GM19463 (cell line): Measurements from ENCODE around the gene RPL10A.
"Not testable (repeated sequence)": the region's sequence is repeated elsewhere in the genome, so short reads cannot be mapped to it uniquely, and the experiment has no call there.

Experiments used
- ATAC-seq: cut with Tn5 transposase; IDR thresholded peaks from one replicate; pipeline ENCODE4 v1.9.1; 2021; ENCODE audit warnings: mild to moderate bottlenecking, moderate library complexity; ENCODE audit not compliant: unreplicated experiment

RPL10A gene

DNA sequence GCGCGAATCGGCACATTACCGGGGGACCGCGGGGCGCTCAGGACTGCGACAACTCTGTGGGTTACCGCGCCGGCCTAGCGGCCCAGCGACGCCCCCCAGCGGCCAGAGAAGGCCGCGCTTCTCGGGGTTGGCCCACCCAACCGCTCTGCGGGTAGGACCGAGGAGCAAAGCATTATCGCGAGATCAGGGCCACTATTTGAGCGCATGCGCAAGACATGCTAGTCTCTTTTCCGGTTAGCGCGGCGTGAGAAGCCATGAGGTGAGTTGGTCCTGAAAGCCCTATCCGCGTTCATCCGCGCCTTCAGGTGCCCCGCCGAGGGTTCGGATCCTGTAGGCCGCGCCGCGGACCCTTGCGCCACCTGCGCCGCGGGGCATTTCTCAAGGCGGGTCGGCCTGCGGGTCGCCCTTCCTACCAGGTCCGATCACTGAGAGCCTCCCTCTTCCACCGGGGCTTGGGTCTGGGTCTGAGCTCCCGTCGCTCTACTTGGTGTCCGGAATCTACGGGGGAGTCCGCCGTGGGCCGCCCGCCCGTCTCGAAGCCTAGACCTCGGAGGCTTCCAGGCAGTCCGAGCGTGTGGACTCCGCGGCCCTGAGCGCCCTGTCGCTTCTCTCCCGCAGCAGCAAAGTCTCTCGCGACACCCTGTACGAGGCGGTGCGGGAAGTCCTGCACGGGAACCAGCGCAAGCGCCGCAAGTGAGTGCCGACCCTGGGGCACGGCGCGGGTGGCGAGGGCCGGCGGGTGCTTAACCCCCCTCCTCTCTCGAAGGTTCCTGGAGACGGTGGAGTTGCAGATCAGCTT lies at the start of gene RPL10A:
TSS of gene RPL10A (plus strand) at position 221 of the 799 bp plus-strand sequence. CDS start at position 255, 34 bp downstream.
- peak; percentile 82 for ATAC-seq

DNA sequence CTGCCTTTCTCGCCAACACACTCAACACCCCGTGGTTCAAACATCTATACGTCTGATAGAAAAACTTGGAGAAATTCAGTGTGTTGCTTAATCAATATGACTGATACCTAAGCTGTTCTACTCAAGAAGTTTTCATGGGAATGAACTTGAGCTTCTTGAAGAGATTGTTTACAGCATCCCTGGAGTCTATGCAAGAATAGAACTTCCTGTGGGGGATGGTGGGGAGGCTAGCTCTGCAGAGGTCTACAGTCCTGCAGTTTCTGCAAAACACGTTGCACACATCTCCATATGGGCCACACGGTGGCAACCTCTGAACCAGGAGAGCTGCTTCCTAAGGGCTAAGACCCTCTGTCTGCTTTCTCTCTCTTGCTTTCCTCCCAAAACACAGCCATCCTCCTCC lies 48.8 kb upstream of the RPL10A start:
- no peak for ATAC-seq

DNA sequence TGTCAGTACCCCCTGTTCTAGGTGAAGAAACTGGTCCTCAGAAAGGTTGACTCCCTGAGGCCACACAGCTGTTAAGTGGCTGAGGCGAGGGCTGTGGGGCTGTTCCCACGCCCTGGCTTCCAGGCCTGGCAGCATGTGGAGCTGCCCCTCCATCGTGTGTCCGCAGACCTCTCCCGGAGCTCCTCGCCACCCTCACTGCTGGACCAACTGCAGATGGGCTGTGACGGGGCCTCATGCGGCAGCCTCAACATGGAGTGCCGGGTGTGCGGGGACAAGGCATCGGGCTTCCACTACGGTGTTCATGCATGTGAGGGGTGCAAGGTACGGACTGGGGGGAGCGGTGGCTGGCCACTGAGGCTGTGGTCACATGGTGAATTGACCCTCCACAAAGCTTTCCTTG lies 48.2 kb upstream of the RPL10A start:
- ATAC-seq: no peak

DNA sequence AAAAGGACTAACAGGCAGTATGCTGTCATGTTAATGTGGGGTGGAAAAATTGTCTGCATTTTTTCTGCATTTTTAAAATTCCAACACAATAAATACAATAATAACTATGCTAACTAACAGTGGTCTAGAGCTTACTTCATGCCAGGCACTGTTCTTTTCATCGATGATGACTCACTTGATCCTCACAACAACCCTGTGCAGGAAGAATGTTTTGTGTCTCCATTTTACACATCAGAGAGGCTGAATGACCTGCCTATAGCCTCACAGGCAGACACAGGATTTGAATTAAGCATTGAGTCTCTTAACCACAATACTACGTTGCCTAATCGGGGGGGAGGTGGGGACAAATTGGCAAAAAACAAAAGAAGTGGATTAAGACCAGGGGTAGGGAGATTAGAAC lies 42.9 kb upstream of the RPL10A start:
- no peak for ATAC-seq

DNA sequence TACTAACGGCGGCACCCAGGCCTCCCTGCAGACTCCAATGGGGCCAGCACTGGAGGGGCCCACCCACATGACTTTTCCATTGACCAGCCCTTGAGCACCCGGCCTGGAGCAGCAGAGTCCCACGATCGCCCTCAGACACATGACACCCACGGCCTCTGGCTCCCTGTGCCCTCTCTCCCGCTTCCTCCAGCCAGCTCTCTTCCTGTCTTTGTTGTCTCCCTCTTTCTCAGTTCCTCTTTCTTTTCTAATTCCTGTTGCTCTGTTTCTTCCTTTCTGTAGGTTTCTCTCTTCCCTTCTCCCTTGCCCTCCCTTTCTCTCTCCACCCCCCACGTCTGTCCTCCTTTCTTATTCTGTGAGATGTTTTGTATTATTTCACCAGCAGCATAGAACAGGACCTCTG lies 42.1 kb upstream of the RPL10A start:
- no peak for ATAC-seq

DNA sequence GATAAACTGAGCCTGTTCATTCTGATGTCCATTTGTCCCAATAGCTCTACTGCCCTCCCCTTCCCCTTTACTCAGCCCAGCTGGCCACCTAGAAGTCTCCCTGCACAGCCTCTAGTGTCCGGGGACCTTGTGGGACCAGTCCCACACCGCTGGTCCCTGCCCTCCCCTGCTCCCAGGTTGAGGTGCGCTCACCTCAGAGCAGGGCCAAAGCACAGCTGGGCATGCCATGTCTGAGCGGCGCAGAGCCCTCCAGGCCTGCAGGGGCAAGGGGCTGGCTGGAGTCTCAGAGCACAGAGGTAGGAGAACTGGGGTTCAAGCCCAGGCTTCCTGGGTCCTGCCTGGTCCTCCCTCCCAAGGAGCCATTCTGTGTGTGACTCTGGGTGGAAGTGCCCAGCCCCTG lies 40.8 kb upstream of the RPL10A start:
- ATAC-seq: no peak

DNA sequence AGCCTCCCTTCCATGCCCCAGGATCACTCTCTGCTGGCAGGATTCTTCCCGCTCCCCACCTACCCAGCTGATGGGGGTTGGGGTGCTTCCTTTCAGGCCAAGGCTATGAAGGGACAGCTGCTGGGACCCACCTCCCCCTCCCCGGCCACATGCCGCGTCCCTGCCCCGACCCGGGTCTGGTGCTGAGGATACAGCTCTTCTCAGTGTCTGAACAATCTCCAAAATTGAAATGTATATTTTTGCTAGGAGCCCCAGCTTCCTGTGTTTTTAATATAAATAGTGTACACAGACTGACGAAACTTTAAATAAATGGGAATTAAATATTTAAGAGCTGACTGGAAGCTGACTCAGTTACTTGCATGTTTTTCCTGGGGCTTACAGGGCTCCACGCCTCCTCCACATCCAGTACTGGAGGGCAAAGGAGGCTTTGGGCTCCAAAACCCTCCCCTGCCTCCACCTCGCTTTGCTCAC lies 40.3 kb upstream of the RPL10A start:
- ATAC-seq: no peak

DNA sequence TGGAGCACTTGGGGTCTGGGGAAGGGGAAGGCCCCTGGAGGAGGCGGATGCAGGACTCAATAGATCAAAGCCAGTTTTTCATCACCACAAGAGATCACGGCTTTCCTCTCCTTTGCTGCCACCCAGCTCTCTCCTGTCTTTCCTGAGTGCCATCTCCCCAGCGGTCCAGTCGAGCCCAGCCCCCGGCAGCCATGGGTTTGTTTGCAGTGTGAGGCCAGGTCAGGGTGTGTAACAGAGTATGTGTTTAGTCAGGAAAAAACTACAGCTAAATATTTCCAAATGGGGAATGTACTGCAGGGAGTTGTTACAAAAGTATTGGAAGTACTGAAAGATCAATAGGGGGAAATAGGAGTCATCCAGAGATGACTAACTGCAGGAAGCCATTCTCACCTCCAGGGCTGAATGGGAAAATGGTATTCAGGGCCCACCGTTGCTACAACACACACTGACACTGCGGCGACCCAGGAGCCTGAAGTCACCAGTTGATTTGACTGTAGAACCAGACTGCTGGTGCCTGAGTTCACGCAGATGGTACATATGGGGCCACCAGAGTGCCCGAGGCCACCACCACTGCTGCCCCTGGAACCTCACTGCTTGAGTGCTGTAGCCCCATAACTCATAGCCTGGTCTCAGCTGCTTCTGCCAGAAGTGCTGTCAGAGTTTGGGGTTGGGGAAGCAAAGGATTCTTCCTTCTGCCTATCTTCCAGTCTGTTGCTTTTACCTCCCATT lies 39.6 kb upstream of the RPL10A start:
- ATAC-seq: no peak

DNA sequence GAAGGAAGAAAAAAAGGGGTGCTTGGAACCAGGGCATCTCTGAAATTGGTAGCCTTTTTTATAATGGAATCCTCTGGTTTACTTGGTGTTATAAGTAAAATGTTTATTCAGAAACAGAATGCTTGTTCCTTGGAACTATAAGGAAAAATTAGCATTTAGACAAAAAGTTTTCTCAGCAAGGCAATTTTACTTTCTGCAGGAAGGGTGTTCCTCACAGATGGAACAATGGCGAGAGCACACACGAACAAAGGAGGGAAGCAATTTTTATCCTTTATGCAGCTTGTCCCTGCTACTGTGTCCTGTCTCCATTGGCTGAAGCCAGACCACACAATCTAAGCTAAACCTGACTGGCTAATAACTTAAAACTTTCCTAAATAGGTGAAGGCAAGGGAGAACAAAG lies 38.7 kb upstream of the RPL10A start:
- no peak for ATAC-seq

DNA sequence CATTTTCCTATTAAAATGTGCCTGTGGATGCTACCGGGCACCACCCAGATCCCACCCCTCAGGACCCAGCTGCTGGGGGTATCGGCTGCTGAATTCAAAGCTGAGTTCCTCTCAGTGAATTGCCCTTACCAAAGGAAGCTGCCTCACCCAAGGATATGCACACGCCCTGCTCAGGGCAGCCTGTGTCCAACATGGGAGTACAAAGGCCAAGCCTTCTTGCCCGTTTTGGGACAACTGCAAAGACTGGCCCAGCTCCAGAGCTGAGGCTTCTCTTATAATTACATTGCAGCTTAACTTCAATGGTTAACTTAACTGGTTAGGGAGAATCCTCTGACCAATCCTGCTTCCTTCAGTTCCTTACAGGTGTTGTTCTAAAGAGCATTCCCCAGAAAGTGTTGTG lies 35.9 kb upstream of the RPL10A start:
- no peak for ATAC-seq

DNA sequence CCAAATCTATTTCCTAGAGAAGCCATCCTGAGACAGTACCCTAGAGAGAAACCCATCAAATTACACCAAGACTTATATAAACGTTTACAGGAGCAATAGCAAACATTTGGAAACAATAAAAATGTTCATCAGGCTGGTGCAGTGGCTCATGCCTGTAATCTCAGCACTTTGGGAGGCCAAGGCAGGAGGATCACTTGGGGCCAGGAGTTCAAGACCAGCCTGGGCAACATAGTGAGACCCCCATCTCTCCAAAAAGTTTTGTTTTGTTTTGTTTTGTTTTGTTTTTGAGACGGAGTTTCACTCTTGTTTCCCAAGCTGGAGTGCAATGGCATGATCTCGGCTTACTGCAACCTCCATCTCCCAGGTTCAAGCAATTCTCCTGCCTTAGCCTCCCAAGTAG lies 35.5 kb upstream of the RPL10A start:
- ATAC-seq: not testable (repeated sequence)

DNA sequence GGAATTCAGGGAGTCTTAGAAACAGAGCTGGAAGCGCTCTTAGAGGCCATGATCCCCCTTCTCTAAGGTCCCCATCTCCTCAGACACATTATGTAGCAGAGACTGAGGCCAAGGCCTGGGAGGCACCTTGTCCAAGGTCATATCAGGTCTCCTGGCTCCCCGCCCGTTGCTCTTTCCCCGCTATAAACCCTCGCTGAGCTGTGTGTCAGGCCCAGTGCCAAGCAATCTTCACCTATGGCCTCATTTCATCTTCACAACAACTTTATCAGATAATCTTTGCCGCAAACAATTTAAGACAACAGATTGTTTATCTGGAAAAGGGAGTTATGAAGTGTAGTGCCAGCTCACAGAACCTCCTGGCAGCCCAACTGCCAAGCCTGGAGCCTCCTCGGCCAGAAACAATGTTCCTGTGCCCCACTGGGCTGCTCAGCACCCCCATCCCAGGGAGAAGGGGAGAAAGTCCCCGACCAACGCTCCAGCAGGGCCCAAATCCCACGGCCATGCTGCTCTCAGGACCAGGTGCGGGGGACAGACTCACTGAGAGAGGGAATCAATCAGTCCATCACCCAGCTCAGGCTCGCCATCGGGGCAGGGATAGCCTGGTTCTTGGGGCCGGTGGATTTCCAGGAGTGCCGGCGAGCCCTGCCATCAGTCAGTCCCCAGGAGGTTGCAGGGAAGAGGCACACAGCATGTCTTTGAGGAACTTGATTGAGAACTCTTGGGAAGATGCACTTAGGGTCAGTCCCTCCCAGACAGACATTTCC lies 32.9 kb upstream of the RPL10A start:
- ATAC-seq: no peak

DNA sequence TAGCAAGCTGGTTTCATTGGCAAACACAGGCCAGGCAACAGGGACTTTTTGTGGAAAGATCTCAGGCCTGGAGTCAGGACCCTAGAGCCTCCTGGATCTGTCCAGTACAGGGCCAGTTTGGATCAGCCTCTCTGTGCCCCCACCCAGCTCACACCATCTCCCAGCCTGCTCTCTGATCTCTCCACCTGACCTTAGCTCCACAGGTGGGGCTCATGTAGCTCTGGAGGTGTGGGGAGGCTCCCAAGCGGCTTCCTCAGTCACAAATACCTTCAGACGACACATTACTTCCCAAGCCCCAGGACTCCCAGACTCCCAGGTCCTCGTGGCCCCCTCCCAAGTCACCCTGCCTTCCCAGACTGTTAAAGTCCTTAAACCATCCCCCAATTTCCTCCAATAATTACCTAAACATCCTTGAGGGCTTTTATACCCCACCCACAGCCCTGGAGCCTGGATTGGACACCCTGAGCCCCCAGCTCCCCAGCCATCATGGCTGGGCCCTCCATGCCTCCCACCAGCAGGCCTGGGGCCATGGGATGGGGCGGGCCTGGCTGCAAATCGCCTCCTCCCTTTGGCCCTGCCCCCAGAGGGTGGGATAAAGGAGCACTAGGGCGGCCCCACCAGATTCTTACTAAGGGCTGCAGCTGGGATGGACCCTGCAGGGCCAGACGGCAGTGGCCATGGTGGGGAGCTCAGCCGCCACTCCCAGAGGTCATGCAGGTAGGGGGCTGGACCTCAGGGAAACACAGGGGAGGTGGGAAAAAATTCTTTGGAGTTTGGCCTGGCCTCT lies 31.9 kb upstream of the RPL10A start:
- ATAC-seq: no peak

DNA sequence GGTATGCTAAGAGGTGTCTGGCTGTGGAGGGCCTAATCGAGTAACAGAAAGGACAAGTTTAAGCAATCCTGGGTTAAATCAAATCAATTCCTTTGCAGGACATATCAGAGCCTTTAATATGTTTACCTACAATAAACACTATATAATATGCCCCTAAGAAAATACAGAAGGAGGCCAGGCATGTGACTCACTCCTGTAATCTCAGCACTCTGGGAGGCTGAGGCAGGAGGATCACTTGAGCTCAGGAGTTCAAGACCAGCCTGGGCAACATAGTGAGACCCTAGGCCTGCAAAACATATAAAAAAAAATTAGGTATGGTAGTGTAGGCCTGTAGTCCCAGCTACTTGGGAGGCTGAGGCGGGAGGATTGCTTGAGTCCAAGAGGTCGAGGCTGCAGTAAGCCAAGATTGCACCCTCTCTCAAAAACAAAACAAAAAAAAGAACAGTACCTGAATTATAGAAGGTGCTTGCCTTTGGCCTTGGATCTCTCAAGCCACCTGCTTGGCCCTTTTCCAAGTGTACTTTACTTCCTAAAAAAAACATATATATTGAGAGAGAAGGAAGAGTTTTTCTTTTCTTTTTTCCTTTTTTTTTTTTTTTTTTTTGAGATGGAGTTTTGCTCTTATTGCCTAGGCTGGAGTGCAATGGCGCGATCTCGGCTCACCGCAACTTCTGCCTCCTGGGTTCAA lies 29.7 kb upstream of the RPL10A start:
- not testable (repeated sequence) for ATAC-seq

DNA sequence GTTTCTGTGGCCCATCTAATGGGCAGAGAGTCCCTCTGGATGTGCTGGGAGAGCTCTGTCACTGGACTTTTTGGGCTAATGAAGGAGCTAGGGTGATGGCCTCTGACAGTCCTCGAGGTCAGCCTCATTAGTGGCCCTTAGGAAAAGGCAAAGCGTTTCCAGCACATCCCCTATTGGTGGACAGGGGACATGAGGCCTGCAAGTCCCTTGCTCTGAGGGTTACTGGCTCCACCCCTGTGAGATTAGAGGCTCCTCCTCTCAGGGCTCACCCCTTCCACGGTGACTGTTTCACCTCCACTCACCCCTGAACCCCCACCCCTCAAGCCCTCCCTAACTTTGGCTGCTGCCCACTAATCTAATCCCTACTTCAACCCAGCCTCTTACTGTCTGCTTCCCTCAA lies 28.9 kb upstream of the RPL10A start:
- no peak for ATAC-seq

DNA sequence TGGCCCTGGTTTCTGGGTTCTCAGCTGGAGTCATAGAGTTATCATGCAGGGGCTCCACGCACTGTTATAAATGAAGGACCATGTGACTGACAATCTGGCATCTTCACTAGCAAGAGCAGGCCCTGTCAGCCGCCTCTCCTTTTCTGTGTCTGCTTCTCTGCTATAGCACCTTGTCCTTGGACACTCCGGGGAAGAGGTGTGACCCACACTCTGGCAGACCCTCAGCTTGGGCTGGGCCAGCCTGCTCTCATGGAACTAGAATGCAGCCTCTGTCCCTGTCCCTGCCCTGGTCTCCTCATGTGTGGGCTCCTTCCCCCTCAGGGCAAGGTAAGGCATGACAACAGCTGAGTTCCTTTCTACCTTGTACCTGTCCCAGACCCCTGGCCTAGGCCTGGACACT lies 27.0 kb upstream of the RPL10A start:
- ATAC-seq: no peak

DNA sequence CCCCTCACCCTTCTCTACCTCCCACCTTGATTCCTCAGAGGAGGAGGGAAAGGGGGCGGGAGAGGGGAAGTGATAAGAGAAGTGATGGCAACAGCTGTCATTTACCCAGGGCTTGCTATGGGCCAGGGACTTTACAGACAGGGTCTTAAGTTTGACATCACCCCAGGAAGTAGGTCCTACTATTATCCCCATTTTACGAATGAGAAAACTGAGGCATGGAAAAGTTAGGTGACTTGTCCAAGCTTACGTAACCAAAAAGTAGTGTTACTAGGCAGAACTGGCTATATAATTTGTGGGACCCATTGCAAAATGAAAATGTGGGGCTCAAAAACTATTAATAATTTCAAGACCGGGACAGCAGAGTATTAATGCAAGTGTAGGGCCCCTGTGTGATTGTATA lies 26.6 kb upstream of the RPL10A start:
- ATAC-seq: no peak

DNA sequence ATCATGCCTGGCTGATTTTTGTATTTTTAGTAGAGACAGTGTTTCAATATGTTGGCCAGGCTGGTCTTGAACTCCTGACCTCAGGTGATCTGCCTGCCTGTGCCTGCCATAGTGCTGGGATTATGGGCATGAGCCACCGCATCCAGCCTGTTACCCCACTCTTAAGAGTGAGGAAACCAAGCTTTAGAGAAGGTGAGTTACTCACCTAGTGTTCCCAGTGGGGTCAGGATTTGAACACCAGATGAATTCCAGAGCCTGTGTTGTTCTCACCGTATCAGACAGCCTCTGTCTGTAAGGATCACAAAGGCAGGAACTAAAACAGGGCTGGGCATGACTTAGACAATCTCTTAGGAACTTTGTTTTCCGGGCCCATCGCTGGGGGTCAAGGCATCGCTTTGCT lies 25.5 kb upstream of the RPL10A start:
- ATAC-seq: no peak

DNA sequence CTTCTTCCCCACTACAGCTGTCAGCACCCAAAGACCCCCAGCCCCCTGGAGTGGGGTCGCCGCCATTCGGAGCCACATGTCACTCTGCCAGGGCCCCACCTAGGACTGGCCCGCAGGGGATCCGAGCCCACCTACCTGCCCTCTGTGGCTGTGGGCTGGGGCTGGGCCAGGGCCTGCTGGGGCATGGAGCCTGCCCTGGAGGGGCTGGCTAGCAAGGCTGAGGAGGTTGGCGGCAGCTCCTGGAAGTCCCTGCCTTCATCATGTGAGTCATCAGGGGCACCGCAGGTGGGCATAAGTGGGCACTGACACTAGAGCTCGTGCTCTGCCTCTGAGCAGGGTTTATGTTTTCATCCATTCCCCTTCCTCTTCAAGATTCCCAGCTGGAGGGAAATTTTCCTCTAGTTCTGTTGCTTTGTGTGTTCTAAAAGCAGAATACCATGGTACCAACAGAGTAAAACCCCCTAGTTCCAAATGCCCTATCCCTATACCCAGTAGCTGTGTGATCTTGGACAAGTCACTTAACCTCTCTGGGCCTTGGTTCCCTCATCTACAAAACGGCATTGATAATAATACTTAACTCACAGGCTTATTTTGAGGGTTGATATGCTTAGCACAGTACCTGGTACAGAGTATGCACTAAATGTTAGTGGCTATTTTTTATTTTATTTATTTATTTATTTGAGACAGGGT lies 24.7 kb upstream of the RPL10A start:
- ATAC-seq: no peak

DNA sequence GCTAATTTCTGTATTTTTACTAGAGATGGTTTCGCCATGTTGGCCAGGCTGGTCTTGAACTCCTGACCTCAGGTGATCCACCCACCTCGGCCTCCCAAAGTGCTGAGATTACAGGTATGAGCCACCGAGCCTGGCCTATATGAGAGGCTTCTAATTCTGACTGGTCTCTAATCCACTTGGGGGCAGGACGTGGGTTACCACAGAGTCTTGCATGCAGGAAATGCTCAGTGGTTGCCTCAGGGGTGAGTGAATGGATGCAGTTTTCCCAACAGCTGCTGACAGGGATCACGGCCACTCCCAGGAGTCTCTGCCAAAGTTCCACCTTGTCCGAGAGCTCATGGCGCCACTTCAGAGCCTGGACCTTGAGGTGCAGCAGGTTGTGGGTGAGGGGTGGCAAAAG lies 22.5 kb upstream of the RPL10A start:
- ATAC-seq: no peak
